Astrocyte (in vitro differentiated cells and primary cell): Measurements from ENCODE around the gene ADAM22.

ENCODE experiments used
- CTCF ChIP-seq: IDR thresholded peaks from 2 replicates; pipeline ENCODE4 v1.5.1; 2011; ENCODE audit warnings: low read depth, mild to moderate bottlenecking, inconsistent platforms, low read length, moderate library complexity; ENCODE audit not compliant: insufficient read depth
- EZH2 ChIP-seq: IDR thresholded peaks from 2 replicates; pipeline ENCODE4 v1.6.1; 2012; ENCODE audit warnings: mild to moderate bottlenecking, low read length, inconsistent platforms; ENCODE audit not compliant: insufficient read depth

GRCh38 chr7:88147949-88148348 lies 213.9 kb downstream of the ADAM22 start:
- TF ChIP-seq CTCF (no peak), EZH2 (no peak)
